Stimulated activated CD4-positive, alpha-beta T cell treated with anti-CD3 and anti-CD28 coated beads, Interleukin-1b, Interleukin-23, amount 100 ng/mL, for 1 hour (primary cell): ENCODE results near the gene POGZ.
A peak's percentile ranks its signal among the peaks of the same experiment; 100 is the strongest.
"Not testable (repeated sequence)": the region's sequence is repeated elsewhere in the genome, so short reads cannot be mapped to it uniquely, and the experiment has no call there.

ENCODE experiments used
- DNase-seq, 2 donors: peaks; one replicate each; pipeline ENCODE4 v3.0.0-alpha.2; 2020; ENCODE audit warnings: low read depth in 2 of 2

POGZ gene

GRCh38 chr1:151476083-151476482 lies 16.8 kb upstream of the POGZ start:
- DNase-seq: no peak

GRCh38 chr1:151475175-151475574 lies 15.9 kb upstream of the POGZ start:
- DNase-seq: no peak

DNA sequence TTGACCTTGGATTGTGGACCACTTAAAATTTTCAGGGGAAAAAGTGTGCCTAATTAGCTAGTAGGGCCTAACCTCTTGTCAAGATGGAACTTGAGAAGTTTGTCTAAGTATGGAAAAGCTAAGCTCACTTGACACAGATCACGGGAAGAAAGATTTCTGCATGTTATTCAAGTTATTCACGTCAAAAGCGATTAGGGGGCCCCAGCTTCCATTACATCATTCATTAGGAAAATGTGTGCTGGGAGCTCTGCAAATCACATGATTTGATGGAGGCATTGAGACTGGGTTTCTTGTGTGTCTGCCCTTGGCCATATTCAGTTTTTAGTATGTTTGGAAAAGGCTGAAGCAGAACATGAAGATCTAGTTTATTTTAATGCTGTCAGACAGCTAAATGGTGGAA lies 15.5 kb upstream of the POGZ start:
- no peak for DNase-seq

- DNase-seq: no peak
These were observed 13.8 kb upstream of the POGZ start for GRCh38 chr1:151472856-151473731.

GRCh38 chr1:151465026-151465425 lies 5.7 kb upstream of the POGZ start:
- no peak for DNase-seq

DNA sequence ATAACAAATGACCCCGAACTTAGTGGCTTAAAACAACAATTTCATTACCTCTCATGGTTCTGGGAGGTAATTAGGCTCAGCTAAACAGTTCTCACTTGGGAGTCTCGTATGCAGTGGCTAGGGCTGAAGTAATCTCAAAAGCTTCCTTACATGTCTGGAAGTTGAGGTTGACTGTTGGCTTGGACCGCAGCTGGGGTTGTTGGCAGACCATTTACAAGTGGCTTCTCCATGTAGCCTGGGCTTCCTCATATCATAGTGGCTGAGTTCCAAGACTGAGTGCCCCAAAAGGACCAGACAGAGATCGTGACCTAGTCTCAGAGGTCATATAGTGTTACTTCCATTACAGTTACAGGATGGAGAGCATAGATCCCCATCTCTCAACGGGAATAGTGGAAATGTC lies 2.4 kb upstream of the POGZ start:
- no peak for DNase-seq

DNA sequence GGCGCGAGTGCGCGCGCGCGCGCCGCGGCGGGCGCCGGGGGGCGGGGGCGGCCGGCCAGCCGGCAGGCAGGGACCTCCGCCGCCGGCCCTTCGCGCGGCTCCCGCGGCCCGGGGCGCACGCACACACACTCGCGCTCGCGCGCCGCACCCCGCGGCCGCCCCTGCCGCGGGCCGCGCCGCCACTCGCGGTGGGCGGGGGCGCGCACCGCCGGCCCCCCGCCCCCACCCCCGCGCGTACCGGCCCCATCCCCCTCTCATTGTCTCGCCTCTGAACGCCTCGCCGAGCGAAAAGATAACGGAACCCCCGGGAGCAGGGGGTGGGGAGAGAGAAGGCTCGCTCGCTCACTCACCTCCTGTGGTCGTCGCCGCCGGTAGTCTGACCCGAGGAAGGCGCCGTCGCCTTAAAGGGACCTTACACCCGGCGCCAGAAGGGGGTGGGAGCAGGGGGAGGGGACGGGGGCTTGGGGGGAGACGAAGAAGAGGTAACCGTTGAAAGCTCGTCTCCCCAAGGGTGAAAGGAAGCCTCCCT lies 428 bp downstream of the POGZ start:
- peak; percentile 12 to 25 for DNase-seq

DNA sequence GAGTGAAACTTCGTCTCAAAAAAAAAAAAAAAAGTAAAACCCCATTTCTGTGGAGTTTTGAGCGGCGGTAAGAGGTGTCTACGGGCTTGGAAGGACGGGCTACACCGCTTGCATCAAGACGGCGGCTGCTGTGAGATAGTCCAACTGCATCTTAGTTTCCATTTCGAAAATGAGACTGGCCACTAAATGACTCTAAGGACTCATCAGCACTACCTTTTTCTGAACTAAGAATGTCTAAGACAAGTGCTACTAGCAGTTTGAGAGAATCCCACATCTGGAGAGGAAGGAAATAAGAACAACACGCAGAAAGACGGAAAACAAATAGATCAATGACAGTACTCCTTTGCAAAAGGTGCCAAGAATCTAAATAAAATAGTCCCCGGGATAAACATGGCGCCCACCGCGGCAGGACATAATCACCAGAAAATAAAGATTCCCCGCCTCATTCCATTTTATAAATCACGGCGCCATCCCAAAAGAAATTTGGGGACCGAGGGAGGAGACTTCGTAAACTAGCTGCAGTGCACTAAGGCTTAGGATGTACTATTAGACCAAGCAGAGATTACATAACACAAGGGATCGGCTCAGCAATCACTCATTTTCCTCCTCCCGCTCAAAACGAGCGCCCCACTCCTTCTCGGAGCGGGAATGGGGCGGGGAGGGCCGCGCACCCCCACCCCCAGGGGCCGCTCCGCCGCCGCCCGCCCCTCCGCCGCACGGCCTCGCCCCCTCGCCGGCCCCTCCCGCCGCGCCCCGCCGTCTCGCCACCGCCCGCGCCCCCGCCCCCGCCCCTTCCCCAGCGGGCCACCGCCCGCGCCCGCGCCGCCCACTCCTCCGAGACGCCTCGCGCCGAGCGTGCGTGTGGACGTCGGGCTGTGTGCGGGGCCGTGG lies 1.1 kb downstream of the POGZ start:
- peak; percentile 26 to 47 for DNase-seq

DNA sequence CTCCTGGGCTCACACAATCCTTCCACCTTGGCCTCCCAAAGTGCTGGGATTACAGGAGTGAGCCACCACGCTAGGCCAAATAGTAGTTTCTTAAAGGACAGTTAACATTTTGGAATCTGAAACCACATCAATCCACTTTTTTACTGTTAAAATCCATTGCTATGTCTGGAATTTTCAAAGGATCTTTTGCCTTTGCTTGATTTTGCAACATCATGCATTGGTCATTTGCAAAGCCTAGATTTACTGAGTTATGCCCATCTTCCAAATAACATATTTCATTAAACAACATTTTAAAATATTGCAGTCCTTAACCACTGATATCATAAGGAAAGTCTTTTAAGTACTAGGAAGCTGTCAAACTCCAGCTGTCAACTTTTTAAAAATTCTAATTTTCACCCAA lies 3.3 kb downstream of the POGZ start:
- DNase-seq: no peak

DNA sequence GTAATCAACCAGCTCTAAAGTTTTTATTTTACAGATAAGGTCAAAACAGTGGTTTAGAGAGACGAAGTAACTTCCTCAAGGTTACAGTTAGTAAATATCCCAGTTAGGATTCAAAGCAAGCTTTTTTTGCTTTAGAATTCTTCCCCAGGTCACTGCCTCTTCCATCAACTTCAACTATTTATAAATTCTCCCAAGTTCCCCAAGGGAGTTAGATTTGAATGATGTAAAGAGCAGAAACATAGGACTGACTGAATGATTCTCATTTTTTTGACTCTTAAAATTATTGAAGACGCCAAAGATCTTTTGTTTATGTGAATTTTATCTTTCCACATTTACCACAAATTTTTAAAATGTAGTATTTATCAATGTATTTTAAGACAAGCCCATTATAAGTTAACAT lies 4.1 kb downstream of the POGZ start:
- no peak for DNase-seq

DNA sequence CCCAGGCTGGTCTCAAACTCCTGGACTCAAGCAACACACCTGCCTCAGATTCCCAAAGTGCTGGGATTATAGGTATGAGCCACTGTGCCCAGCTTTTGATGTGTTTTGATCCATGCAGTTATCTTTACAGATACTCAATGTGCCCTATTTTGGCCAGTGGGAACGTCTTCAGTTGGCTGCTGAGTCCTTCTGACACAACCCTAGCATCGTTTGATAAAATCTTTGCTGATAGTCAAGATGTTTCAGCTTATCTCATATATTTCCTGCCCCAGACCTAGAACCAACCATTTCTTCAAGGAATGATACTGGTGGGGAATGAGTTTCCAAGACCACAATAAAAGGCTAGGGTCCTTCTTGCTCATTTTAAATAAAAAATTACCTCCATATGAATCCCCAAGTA lies 11.6 kb downstream of the POGZ start:
- no peak for DNase-seq

- no peak for DNase-seq
These were observed 14.5 kb downstream of the POGZ start for GRCh38 chr1:151444783-151445177.

- peak; percentile 14 to 43 for DNase-seq
These were observed 15.2 kb downstream of the POGZ start for GRCh38 chr1:151443846-151444782.

DNA sequence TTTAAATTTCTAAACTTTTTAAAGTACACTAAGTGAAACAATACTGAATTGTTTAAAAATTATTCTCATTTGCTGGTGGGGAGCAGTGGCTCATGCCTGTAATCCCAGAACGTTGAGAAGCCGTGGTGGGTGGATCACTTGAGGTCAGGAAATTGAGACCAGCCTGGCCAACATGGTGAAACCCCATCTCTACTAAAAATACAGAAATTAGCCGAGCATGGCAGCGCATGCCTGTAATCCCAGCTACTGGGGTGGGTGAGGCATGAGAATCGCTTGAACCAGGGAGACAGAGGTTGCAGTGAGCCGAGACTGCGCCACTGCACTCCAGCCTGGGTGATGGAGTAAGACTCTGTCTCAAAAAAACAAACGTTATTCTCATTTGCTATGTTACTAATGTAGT lies 21.9 kb downstream of the POGZ start:
- DNase-seq: not testable (repeated sequence)

DNA sequence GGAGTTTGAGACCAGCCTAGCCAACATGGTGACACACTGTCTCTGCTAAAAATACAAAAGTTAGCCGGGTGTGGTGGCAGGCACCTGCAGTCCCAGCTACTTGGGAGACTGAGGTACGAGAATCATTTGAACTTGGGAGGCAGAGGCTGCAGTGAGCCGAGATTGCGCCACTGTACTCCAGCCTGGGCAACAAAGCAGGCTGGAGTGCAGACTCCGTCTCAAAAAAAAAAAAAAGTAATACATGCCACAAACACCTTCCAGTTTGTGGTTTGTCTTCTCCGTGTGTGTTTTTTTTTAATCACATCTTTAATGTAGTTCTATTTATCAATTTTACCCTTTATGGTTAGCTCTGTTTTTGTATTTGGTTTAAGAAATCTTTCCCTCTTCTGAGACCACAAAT lies 22.3 kb downstream of the POGZ start:
- no peak for DNase-seq

DNA sequence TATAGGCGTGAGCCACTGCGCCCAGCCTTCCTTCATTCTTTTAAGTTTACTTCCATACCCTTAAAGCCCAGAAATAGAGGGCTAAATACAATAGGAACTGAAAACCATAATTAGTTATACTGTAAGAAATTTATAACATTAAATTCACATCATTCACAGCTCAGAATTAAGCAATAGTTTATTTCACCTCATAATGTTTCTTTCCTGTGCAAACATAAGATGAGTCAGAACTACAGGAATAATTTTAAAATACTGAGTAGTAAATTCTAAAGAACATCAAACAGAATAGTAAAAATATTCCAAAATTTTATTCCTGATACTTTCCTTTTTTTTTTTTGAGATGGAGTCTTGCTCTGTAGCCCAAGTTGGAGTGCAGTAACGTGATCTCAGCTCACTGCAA lies 24.1 kb downstream of the POGZ start:
- DNase-seq: no peak

DNA sequence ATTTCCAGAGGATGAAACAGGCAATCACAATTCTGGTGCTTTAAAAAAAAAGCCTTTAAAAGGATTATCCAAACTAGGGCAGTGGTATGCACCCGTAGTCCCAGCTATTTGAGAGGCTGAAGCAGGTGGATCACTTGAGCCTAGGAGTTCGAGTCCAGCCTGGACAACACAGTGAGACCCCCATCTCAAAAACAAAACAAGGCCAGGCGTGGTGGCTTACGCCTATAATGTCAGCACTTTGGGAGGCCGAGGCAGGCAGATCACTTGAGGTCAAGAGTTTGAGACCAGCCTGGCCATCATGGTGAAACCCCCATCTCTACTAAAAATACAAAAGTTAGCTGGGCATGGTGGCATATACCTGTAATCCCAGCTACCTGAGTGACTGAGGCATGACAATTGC lies 25.5 kb downstream of the POGZ start:
- DNase-seq: not testable (repeated sequence)

GRCh38 chr1:151428068-151428467 lies 31.2 kb downstream of the POGZ start:
- no peak for DNase-seq

DNA sequence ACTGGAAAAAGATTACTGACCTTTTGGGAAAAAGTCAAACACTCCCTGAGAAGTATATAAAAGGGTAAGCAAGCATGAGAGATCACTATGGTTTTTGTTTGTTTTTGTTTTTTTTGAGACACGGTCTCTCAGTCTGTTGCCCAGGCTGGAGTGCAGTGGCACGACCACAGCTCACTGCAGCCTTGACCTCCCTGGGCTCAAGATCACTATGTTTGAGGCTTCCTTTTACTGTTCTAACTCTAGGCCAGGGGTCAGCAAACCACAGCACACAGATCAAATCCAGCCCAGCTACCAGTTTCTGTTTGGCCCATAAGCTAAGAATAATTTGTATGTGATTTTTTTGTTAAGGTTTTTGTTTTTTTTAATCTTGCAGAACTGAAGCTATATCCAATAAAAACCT lies 34.2 kb downstream of the POGZ start:
- no peak for DNase-seq

DNA sequence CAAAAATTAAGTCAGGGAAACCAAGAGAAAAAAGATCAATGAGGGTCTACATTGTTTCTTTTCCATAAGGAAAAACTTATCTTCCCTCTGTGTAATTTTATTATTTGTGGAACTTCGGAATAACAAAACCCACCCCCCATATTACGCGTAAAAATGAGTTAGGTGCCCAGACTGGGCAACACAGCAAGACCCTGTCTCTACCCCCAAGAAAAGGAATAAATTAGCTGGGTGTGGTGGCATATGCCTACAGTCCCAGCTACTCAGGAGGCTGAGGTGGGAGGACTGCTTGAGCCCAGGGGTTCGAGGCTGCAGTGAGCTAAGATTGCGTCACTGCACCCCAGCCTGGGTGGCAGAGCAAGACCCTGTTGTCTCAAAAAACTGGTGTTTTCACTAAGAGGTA lies 39.5 kb downstream of the POGZ start:
- no peak for DNase-seq

DNA sequence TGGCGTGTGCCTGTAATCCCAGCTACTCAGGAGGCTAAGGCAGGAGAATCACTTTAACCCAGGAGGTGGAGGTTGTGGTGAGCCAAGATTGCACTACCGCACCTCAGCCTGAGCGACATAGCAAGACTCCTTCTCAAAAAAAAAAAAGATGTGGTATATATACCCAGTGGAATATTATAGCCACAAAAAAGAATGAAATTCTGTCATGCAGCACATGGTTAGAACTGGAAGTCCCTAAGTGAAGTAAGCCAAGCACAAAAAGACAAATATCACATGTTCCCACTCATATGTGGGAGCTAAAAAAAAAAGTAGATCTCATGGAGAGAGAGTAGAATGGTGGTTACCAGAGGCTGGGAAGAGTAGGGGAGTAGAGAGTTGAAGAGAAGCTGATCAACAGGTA lies 41.2 kb downstream of the POGZ start:
- no peak for DNase-seq

GRCh38 chr1:151416231-151416630 lies 43.1 kb downstream of the POGZ start:
- DNase-seq: no peak
